HepG2 (cell line): ENCODE measurements around the gene DCST2. TPM values are rescaled to one million over a fixed set of nuclear protein-coding genes. Genes with fewer than 3 reads are reported as not detected.

Experiments
- ATAC-seq: fragments of 200-7000 bp; cut with Tn5 transposase; 3 replicates; pipeline ENCODE4 v1.9.1; 2020; ENCODE audit warnings: mild to moderate bottlenecking, moderate library complexity
- BruUV-seq: library from RNA; stranded (reverse); fragments of 400-500 nt; replicated peaks from 2 replicates; lab custom pipeline; 2021; lab: Mats Ljungman, UMichigan
- CTCF ChIA-PET: fragments of 300-600 bp; formaldehyde crosslinking; extraction: SDS; loops from one replicate; lab custom pipeline; 2021; ENCODE audit warnings: low total read pairs, inconsistent platforms, low intra/inter-chr PET ratio; lab: Yijun Ruan, JAX
- POLR2A ChIA-PET: fragments of 350-600 bp; sonication (Branson Sonifier 250); formaldehyde crosslinking; loops from one replicate; lab custom pipeline; 2020; ENCODE audit warnings: antibody characterized with exemption, inconsistent platforms; lab: Yijun Ruan, JAX
- DNase-seq: peaks from one replicate; pipeline ENCODE4 v3.0.0-alpha.2; 2015; ENCODE audit warnings: low spot score
- FAIRE-seq: peaks from 3 replicates; lab custom pipeline; 2011; peaks lifted over from hg19 to GRCh38; lab: Jason Lieb, UNC
- H2AFZ ChIP-seq: one replicate; pipeline ENCODE4 v1.6.1; 2011; ENCODE audit warnings: low read length, inconsistent platforms
- H3K27ac ChIP-seq: fragments of 300-600 bp; 3 replicates; pipeline ENCODE4 v1.8.0; 2011; ENCODE audit warnings: mixed run types, mild to moderate bottlenecking, mixed read lengths, low read length, inconsistent platforms; ENCODE audit not compliant: insufficient read depth; ENCODE audit errors: extremely low read length
- H3K27me3 ChIP-seq, 2 experiments: fragments of 200-600 bp in 1 of 2; 2 replicates in 1 of 2; 3 replicates in 1 of 2; pipeline versions ENCODE4 v1.6.0 to v1.8.0; 2011; ENCODE audit warnings: low read length in 2 of 2, mild to moderate bottlenecking in 2 of 2, moderate library complexity in 2 of 2, inconsistent platforms in 1 of 2; ENCODE audit not compliant: insufficient read depth in 2 of 2, control insufficient read depth in 1 of 2
- H3K36me3 ChIP-seq, 2 experiments: fragments of 200-600 bp in 1 of 2; replicated peaks in 1 of 2; 2 replicates in 1 of 2; 3 replicates in 1 of 2; pipeline versions ENCODE4 v1.5.1 to v1.8.0; 2011; ENCODE audit warnings: low read length in 2 of 2, inconsistent platforms in 1 of 2; ENCODE audit not compliant: insufficient read depth in 2 of 2, control insufficient read depth in 1 of 2
- H3K4me1 ChIP-seq: 2 replicates; pipeline ENCODE4 v1.5.1; 2012; ENCODE audit warnings: low read length, inconsistent platforms; ENCODE audit not compliant: insufficient read depth
- H3K4me2 ChIP-seq: 2 replicates; pipeline ENCODE4 v1.6.0; 2011; ENCODE audit warnings: low read depth, low read length, inconsistent platforms
- H3K4me3 ChIP-seq, 3 experiments: fragments of 200-600 bp in 1 of 3; sonication (generic), shearing (Covaris generic) in 1 of 3; replicated peaks in 1 of 3; 2 replicates each; pipeline ENCODE4 v1.5.1; 2011 to 2016; ENCODE audit warnings: low read length in 3 of 3, inconsistent platforms in 2 of 3, low read depth in 2 of 3, mild to moderate bottlenecking in 2 of 3, control low read depth in 1 of 3, mixed read lengths in 1 of 3; ENCODE audit not compliant: insufficient read depth in 1 of 3
- H3K79me2 ChIP-seq: one replicate; pipeline ENCODE4 v1.6.1; 2011; ENCODE audit warnings: low read length, inconsistent platforms; ENCODE audit not compliant: insufficient read depth
- H3K9ac ChIP-seq: 2 replicates; pipeline ENCODE4 v1.6.0; 2011; ENCODE audit warnings: mild to moderate bottlenecking, low read depth, low read length, inconsistent platforms; ENCODE audit not compliant: insufficient read depth
- H3K9me3 ChIP-seq: 2 replicates; pipeline ENCODE4 v1.5.1; 2012; ENCODE audit warnings: mild to moderate bottlenecking, low read length
- H4K20me1 ChIP-seq: 2 replicates; pipeline ENCODE4 v1.6.0; 2011; ENCODE audit warnings: inconsistent platforms, mild to moderate bottlenecking, low read length, moderate library complexity; ENCODE audit not compliant: insufficient read depth
- AKAP8 ChIP-seq: sonication (generic); formaldehyde crosslinking; IDR thresholded peaks from 2 replicates; pipeline ENCODE4 v1.5.1; 2020; ENCODE audit warnings: mild to moderate bottlenecking, missing genetic modification reagents
- SYNCRIP ChIP-seq: fragments of 200-400 bp; formaldehyde crosslinking; IDR thresholded peaks from 2 replicates; pipeline ENCODE4 v1.6.1; 2018; ENCODE audit warnings: mild to moderate bottlenecking, low read depth, low read length; ENCODE audit not compliant: insufficient read depth
- ZKSCAN1 ChIP-seq: fragments of 150-350 bp; IDR thresholded peaks from 2 replicates; pipeline ENCODE4 v1.6.1; 2014; ENCODE audit warnings: low read length
- ZNF33A ChIP-seq: sonication (generic); formaldehyde crosslinking; IDR thresholded peaks from 2 replicates; pipeline ENCODE4 v1.5.1; 2020; ENCODE audit warnings: missing genetic modification reagents, mild to moderate bottlenecking, moderate library complexity, borderline replicate concordance
- WGBS: methylation state at CpG from one replicate; pipeline ENCODE4 v1.1.6; 2017; ENCODE audit warnings: low lambda C conversion rate; 5-methylcytosine and 5-hydroxymethylcytosine counted together
- in situ Hi-C: cut with HindIII; loops from 2 replicates; pipeline ENCODE4 v1.10.0; 2017; ENCODE audit warnings: low pct_unique_long_range_greater_than_20kb; ENCODE audit not compliant: extremely low pct_ligation_motif_present
- intact Hi-C: fragments of 100-400 bp; cut with micrococcal nuclease; formaldehyde crosslinking; loops from one replicate; pipeline ENCODE4 v1.10.0; 2022; ENCODE audit not compliant: unreplicated experiment
- polyA plus RNA-seq, 8 experiments: library from polyadenylated mRNA; depleted of rRNA in 3 of 8; stranded (reverse) in 7 of 8; unstranded in 1 of 8; fragments of >200 nt; fragmentation: Illumina TruSeq in 4 of 8; extraction: Trizol in 4 of 8; gene quantifications; 2 replicates each; pipeline versions ENCODE4 v1.2.1 to v1.2.3, GENCODE V29; 2011 to 2016; ENCODE audit warnings: low read depth in 4 of 8, missing spikeins in 1 of 8, mixed read lengths in 1 of 8; ENCODE audit not compliant: insufficient read depth in 1 of 8
- total RNA-seq, 5 experiments: library from RNA; depleted of rRNA; stranded (reverse); fragments of >200 nt; fragmentation: Illumina TruSeq; extraction: Trizol; gene quantifications; 2 replicates each; pipeline ENCODE4 v1.2.3, GENCODE V29; 2016; ENCODE audit warnings: low read depth in 1 of 5

DCST2 gene
- total and polyA plus RNA-seq, 2 of the 13 experiments (the other 11 are each of a cell fraction or from before 2014, with no cell fraction given): 0.74 TPM; not detected in 1

GRCh38 chr1:154994591-154994990 is 39.0 kb downstream of the DCST2 start:
- peaks cover 14% of the 10 kb centered on the region for H3K4me1 ChIP-seq
- no peaks in the 10 kb centered on the region for H4K20me1 ChIP-seq
- no peak overlapping the region for H3K4me3 ChIP-seq
- H3K36me3 ChIP-seq: peaks cover 2% of the 10 kb centered on the region in 2 experiments; a peak in 1 of 5 replicates
- no peaks in the 10 kb centered on the region for H3K9me3 ChIP-seq
- no peak overlapping the region for H3K9ac ChIP-seq
- no peak for FAIRE-seq
- no peak for TF ChIP-seq SYNCRIP
- peak; percentile 51; the same call in 1 of the 2 replicates for TF ChIP-seq AKAP8 (CRISPR knock-in tag)
- TF ChIP-seq, all 625 proteins: peak for 1
- intact Hi-C loops: no loop called here
- Histone ChIP-seq H3K27me3 (no peaks in the 10 kb centered on the region), H2AFZ (no peak overlapping the region), H3K27ac (no peak overlapping the region), H3K4me2 (no peak overlapping the region), H3K79me2 (no peaks in the 10 kb centered on the region)
- no peak for DNase-seq
- in situ Hi-C loops: no loop called here
- ATAC-seq: no peak
- CTCF ChIA-PET: no interaction called here
- no TSS peak for BruUV-seq
- POLR2A ChIA-PET: interaction anchor here (0.9 to 4.2 kb wide), 6 partner anchors 11 to 90 kb away, joined by 3 to 34 read pairs (median 6); partner anchors contain the start of genes FLAD1, PBXIP1, PYGO2 and SHC1
- WGBS: 80% methylated on average over 3 of the region's 3 CpGs

- BruUV-seq: no TSS peak
- WGBS: 73% methylated on average over 1 of the region's 1 CpG
- DNase-seq (no peak), ATAC-seq (no peak), FAIRE-seq (no peak)
- Histone ChIP-seq H3K4me2 (no peak overlapping the region), H3K4me3 (no peak overlapping the region), H3K27ac (no peak overlapping the region), H3K36me3 (peaks cover 2 to 5% of the 10 kb centered on the region in 2 experiments; a peak in 2 of 5 replicates), H3K9me3 (no peaks in the 10 kb centered on the region), H3K27me3 (no peaks in the 10 kb centered on the region), H3K9ac (no peak overlapping the region), H2AFZ (no peak overlapping the region), H3K79me2 (no peaks in the 10 kb centered on the region), H3K4me1 (peaks cover 14% of the 10 kb centered on the region), H4K20me1 (no peaks in the 10 kb centered on the region)
- ChIA-PET POLR2A (interaction anchor here (0.9 to 4.2 kb wide), 6 partner anchors 10 to 91 kb away, joined by 3 to 34 read pairs (median 6); partner anchors contain the start of genes FLAD1, PBXIP1, PYGO2 and SHC1), CTCF (no interaction called here)
- in situ Hi-C loops: no loop called here
- intact Hi-C loops: no loop called here
- no peak for TF ChIP-seq ZNF33A (CRISPR knock-in tag)
- no peak for TF ChIP-seq ZKSCAN1
- TF ChIP-seq AKAP8 (CRISPR knock-in tag): peak; percentile 63; the same call in 1 of the 2 replicates
Observed at GRCh38 chr1:154994269-154994587, 39.4 kb downstream of the DCST2 start.
